ENCODE data around the gene PIM3.

The PIM3 gene

DNA sequence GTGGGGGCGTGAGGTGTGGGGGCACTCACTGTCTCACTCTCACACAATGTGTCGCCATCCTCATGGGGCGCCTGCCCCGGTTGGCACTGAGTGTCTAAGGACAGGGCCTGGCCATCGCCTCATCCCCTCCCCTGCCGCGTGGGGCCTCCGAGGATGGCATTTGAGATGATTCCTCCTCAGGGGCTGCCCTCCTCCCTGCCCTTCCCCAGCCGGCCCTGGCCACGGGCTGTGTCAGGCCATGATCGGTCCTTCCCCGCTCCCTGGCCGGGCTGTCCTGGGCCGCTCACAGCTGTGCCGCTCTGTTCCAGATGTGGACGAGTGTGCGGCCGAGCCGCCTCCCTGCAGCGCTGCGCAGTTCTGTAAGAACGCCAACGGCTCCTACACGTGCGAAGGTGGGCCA is 37.6 kb upstream of the PIM3 start:
- TF ChIP-seq, protein P1, sequence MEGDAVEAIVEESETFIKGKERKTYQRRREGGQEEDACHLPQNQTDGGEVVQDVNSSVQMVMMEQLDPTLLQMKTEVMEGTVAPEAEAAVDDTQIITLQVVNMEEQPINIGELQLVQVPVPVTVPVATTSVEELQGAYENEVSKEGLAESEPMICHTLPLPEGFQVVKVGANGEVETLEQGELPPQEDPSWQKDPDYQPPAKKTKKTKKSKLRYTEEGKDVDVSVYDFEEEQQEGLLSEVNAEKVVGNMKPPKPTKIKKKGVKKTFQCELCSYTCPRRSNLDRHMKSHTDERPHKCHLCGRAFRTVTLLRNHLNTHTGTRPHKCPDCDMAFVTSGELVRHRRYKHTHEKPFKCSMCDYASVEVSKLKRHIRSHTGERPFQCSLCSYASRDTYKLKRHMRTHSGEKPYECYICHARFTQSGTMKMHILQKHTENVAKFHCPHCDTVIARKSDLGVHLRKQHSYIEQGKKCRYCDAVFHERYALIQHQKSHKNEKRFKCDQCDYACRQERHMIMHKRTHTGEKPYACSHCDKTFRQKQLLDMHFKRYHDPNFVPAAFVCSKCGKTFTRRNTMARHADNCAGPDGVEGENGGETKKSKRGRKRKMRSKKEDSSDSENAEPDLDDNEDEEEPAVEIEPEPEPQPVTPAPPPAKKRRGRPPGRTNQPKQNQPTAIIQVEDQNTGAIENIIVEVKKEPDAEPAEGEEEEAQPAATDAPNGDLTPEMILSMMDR (IDR thresholded peaks at IDR 0.05): no peak
- Histone ChIP-seq H3K4me3 (no peak overlapping the region), H3K27ac (no peak overlapping the region)
- DNase-seq (ENCODE audit: low spot score): no peak

DNA sequence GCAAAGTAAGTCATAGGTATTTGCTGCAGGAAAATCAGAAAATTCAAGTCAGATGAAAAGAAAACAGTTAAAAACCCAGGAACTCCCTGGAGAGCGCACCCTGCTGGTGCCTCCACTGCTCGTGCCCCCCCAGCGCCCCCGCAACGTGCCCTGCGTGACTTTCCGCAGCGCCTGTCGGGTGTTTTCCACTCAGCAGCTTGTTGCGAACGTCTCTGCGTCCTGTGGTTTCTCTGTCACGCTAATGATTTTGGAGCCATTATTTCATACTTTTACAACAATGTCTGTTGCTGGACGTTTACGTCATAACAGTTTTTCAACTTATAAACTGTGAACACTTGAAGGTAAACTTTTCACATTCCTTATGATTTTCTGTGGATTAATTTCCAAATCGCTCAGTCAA is 37.1 kb upstream of the PIM3 start:
- Histone ChIP-seq H3K27ac (no peak overlapping the region), H3K4me3 (no peak overlapping the region)
- no peak for DNase-seq (ENCODE audit: low spot score)
- TF ChIP-seq, protein P1 (IDR thresholded peaks at IDR 0.05): no peak

DNA sequence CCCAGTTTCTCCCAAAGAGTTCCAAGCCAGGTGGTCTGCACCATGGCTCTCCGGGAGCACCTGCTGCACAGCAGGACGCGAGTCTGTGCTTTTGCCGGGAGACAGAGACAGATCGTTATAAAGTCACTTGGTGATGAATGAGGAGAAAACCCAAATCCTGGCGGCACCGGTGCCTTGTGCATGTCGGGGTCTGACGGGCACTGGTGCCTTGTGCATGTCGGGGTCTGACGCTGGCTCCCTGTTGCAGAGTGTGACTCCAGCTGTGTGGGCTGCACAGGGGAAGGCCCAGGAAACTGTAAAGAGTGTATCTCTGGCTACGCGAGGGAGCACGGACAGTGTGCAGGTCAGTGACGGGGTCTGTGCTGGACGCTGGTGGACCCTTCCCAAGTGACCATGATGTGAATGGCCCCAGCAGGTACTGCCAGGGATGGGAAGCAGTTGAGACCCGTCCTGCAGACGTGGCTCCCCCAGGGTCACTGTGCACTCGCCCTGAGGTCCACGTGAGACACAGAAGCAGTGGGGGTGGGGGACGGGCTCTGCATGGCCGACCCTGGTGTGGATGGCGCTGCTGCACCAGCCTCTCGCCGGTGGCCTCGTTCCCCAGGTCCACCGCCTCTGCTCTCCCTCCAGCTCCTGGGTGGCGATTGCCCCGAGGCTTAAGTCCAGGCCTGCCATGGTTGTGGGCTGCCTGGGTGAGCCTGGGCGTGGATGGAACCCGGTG is 36.3 kb upstream of the PIM3 start:
- TF ChIP-seq, protein P1 (IDR thresholded peaks at IDR 0.05): no peak
- Histone ChIP-seq H3K27ac (no peak overlapping the region), H3K4me3 (no peak overlapping the region)
- no peak for DNase-seq (ENCODE audit: low spot score)

DNA sequence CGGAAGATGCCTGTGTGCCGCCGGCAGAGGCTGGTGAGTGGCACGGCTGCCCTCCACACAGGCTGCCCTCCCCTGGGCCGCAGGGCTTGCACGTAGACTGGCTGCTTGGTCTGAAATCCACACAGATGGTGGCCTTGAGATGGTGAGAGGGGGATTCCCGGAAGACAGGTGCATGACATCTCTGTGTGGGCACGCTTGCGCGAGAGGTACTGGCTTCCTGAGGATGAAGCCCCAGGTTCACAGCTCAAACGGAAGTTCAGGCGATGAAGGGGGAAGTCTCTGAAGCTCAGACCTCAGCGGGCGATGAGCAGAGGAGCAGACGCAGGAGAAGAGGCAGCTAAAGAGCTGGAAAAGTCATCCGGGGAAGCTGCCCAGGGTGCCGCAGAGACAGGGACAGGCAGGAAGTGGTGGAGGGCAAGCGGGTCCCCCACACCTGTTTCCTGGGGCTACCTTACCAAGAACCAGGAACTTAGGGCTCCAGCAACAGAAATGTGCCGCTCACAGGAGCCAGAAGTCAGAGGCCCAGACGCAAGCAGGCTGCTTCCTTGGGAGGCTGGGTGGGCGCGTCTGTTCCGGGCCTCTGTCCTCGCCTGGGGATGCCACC is 34.9 kb upstream of the PIM3 start:
- TF ChIP-seq, protein P1 (IDR thresholded peaks at IDR 0.05): no peak
- Histone ChIP-seq H3K27ac (no peak overlapping the region), H3K4me3 (no peak overlapping the region)
- no peak for DNase-seq (ENCODE audit: low spot score)

DNA sequence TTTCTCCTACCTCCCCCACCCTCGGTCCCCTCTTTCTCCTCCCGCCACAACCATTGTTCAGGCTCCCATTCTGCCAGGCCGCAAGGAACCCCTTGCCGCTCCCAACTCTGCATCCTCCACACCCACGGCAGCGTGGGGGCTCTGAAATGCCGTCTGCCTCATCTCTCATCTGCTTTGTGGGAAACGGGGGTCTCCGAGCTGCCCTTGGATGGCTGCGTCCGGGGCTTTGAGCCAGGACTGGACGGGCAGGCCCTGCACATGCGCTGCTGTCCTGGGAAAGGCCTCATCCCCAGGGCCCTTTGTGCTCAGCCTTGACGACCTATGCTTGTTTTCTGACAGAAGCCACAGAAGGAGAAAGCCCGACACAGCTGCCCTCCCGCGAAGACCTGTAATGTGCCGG is 33.7 kb upstream of the PIM3 start:
- DNase-seq (ENCODE audit: low spot score): no peak
- Histone ChIP-seq H3K27ac (no peak overlapping the region), H3K4me3 (no peak overlapping the region)
- TF ChIP-seq, protein P1 (IDR thresholded peaks at IDR 0.05): no peak

DNA sequence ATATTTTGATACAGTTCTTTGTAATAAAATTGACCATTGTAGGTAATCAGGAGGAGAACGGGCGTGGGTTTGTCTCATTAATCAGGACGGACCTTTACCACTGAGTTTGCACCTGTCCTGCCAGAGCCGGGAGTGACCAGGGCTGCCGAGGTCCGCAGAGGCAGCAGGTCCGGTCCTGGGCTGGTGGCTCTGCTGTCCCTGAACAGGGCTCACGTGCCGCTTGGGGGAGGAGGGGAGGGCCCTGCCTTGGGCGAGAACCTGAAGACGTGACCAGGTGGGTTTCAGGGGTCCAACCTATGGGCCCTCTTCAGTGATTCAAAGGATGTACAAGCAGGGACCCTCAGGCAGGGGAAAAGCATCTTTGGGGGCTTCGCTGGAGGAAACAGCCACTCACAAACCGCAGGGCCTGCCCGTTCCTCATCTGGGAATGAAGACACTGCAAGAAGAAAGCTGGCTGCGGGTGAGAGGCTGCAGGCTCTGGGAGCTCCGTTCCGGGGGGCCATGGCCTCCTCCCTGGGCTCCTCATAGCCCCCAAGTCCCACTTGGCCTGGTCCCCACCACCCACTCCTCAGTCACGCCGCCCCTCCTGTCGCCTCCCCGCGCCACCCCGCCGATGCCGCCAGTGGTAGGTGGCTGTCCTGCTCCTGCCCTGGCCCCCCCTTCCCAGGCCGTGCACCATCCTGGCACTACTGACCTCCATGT is 32.9 kb upstream of the PIM3 start:
- TF ChIP-seq, protein P1 (IDR thresholded peaks at IDR 0.05): no peak
- Histone ChIP-seq H3K27ac (no peak overlapping the region), H3K4me3 (no peak overlapping the region)
- no peak for DNase-seq (ENCODE audit: low spot score)

DNA sequence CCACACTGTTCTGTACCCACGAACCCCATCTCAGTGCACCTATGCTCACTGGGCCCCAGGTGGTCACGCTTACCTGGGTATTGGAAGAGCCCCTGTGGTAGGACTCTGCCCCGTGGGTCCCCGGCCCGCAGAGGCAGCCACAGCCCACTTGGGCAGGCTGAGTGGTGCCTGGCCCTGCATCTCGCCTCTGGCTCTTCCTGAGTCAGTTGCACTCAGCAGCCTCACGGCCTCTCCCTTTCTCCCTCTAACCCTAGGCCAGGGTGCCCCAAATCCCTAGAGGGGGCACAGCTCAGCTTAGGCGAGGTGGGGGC is 32.4 kb upstream of the PIM3 start:
- no peak for DNase-seq (ENCODE audit: low spot score)
- no peak overlapping the region for H3K4me3 ChIP-seq
- no peak overlapping the region for H3K27ac ChIP-seq
- TF ChIP-seq, protein P1 (IDR thresholded peaks at IDR 0.05): no peak
